HG03135 (cell line): ENCODE data around the gene ZNF160.
"Not testable (repeated sequence)": the region's sequence is repeated elsewhere in the genome, so short reads cannot be mapped to it uniquely, and the experiment has no call there.

Experiments used
- ATAC-seq: cut with Tn5 transposase; IDR thresholded peaks from one replicate; pipeline ENCODE4 v1.9.1; 2021; ENCODE audit warnings: mild to moderate bottlenecking, moderate library complexity; ENCODE audit not compliant: unreplicated experiment

Gene ZNF160

DNA sequence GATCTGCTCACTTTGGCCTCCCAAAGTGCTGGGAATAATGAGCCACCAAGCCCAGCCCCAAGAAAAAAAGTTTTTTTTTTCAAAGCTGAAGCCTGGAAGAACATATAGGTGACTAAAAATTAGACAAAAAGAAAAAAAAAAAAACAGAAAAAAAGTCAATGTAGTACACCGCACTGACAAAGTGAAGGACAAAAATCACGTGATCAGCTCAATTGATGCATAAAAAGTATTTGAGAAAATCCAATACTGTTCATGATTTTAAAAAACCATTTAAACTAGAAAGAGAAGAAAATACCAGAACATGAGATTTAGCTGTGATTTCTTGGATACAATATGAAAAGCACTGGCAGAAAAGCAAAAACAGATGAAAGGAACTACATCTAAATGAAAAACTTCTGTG is 69.2 kb downstream of the ZNF160 start:
- no peak for ATAC-seq

DNA sequence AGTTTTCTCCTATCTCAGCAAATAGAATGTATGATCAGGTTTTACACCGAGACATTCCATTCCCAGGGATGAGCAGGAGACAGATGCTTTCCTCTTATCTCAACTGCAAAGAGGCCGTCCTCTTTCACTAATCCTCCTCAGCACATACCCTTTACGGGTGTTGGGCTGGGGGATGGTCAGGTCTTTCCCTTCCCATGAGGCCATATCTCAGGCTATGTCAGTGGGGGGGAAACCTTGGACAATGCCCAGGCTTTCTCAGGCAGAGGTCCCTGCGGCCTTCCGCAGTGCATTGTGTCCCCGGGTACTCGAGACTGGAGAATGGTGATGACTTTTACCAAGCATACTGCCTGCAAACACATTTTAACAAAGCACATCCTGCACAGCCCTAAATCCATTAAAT is 74.9 kb downstream of the ZNF160 start:
- ATAC-seq: not testable (repeated sequence)

DNA sequence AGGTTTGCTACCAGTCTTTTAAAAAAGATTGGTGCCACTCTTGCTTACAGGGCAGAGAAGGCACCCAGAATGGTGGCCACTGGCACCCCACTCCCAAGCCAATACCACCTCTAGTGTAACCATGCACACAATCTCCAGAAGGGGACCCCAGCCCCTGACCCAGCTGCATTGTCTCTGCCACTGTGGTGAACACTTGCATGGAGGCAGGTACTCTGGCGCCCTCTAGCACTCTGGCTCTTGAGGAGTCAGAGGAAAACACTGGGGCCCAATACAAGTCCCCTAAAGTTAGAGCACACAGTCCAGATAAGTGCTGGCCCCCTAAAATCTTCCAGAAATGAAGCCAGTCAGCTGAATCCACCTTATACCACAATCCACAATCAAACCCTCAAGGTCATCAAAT is 83.5 kb downstream of the ZNF160 start:
- no peak for ATAC-seq
